T-helper 2 cell treated with Interferon-gamma antibody and Interleukin-4, amounts not matched to agents 100 ng/mL and 5 ng/mL, for 36 hours (primary cell): ENCODE results near the gene SPECC1L. TPM values are rescaled to one million over a fixed set of nuclear protein-coding genes. Genes with fewer than 3 reads are reported as not detected.

Experiments
- intact Hi-C: fragments of 100-400 bp; cut with micrococcal nuclease; formaldehyde crosslinking; loops from one replicate; pipeline ENCODE4 v1.15.1; 2023
- total RNA-seq: library from RNA; stranded (reverse); gene quantifications from 2 replicates; pipeline ENCODE4 v1.2.3, GENCODE V29; 2022

The SPECC1L gene
- total RNA-seq, 1 donor from 2014 or later: 40.4 TPM

DNA sequence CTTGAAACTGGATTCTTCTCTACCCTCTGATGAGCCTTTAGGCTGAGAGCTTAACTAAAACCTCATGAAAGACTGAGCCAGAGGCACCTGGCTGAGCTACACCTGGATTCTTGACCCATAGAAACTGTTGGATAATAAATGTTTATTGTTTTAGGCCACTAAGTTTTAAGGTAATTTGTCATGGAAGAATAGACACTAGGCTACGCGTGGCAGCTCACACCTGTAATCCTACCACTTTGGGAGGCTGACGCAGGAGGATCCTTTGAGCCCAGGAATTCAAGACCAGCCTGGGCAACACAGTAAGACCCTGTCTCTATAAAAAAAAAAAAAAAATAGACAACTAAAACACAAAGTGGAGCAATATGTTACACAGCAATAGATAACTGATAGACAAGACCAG is 195.3 kb downstream of the SPECC1L start:
- intact Hi-C loops: no loop called here

DNA sequence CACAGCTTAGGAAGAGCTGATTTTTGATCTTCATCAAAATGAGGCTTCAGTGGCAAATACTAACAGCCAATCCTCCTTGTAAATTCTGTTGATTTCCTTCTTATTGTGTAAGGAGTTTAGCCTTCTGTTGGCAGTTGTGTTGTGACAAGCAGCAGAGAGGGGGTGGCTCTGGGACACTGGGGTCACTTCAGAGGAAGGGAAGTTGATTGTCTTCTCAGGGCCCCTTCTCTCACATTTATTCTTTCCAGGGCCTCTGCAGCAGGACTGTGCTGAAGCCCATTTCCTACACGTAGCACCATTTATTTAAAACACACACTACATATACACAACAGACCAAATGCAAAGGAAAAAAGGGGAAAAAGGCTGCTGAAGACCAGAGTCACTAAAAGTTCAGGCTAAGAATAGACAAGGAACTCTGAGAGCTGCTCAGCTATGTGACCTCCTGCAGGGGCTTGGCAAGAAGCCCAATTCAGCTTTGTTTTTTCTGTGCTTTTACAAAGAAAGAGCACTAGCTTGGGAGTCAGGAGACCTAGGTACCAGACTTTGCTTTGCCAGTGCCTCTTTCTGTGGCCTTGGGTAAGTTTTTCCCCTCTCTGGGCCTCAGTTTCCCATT is 196.2 kb downstream of the SPECC1L start:
- intact Hi-C loops: no loop called here

DNA sequence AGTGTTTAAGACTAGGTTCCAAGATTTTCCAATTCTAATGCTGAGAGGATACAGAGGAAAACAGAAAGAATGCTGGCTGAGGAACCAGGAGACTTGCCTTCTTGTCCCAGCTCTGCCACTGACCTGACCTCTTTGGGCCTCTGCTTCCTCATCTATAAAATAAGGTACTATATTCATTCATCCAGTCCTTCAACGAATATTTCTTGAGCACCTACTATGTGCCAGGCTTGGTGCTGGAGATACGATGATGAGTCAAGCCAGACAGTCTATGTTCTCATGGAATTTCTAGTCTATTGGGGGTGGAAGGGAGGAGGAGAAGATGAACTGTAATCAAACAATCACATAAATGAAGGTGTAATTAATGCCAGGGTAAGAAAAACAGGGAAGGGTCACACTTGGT is 196.7 kb downstream of the SPECC1L start:
- intact Hi-C loops: no loop called here

Other genes with a start within 250 kb of the SPECC1L start
- 0.59 and 0.89 TPM in 2 replicates for gene SUSD2, start 89.3 kb upstream of the SPECC1L start, total RNA-seq
- gene GGT5, start 25.7 kb upstream of the SPECC1L start, total RNA-seq: 0.11 TPM in 1 of 2 replicates, not detected in the other
- gene ADORA2A, start 156.8 kb downstream of the SPECC1L start, total RNA-seq: 14.1 and 17.9 TPM in 2 replicates
- gene UPB1, start 224.5 kb downstream of the SPECC1L start, total RNA-seq: 0.09 and 0.16 TPM in 2 replicates